Peyer's patch (tissue), 4 donors: ENCODE results near the gene UBXN1. TPM values are rescaled to one million over a fixed set of nuclear protein-coding genes. Genes with fewer than 3 reads are reported as not detected.
A peak's percentile ranks its signal among the peaks of the same experiment; 100 is the strongest.
"Not testable (repeated sequence)": the region's sequence is repeated elsewhere in the genome, so short reads cannot be mapped to it uniquely, and the experiment has no call there.

Source experiments
- DNase-seq, 3 donors: peaks; one replicate each; pipeline ENCODE4 v3.0.0-alpha.2; 2017 to 2019
- H3K27ac ChIP-seq, 4 donors: fragments of 200-600 bp; sonication (generic); one replicate each; pipeline ENCODE4 v1.5.1; 2016 to 2019
- H3K27me3 ChIP-seq, 2 donors: fragments of 200-600 bp; sonication (generic); one replicate each; pipeline ENCODE4 v1.5.1; 2019
- H3K36me3 ChIP-seq, 3 donors: fragments of 200-600 bp; sonication (generic); one replicate each; pipeline ENCODE4 v1.5.1; 2016 to 2019
- H3K4me1 ChIP-seq, 4 donors: fragments of 200-600 bp; sonication (generic); one replicate each; pipeline ENCODE4 v1.5.1; 2016 to 2019
- H3K4me3 ChIP-seq, 4 donors: fragments of 200-600 bp; sonication (generic); 1 replicate in 3 of 4; 2 replicates in 1 of 4; pipeline ENCODE4 v1.5.1; 2016 to 2019; ENCODE audit warnings: mild to moderate bottlenecking in 1 of 4
- H3K9me3 ChIP-seq, 4 donors: fragments of 200-600 bp; sonication (generic); one replicate each; pipeline ENCODE4 v1.5.1; 2016 to 2019; ENCODE audit warnings: mild to moderate bottlenecking in 1 of 4
- POLR2A ChIP-seq, 2 donors: fragments of 450-650 bp; IDR thresholded peaks; one replicate each; pipeline ENCODE4 v1.5.1; 2017; ENCODE audit warnings: antibody characterized with exemption in 2 of 2, mild to moderate bottlenecking in 2 of 2, moderate library complexity in 2 of 2
- total RNA-seq, 4 donors: library from RNA; depleted of rRNA; stranded (reverse); fragments of >200 nt; gene quantifications; one replicate each; pipeline ENCODE4 v1.1.0, GENCODE V29; 2016
- TF ChIP-seq, protein P1 (sequence below), 6 experiments: fragments of 450-650 bp in 4 of 6; fragments of 200-600 bp in 2 of 6; sonication (generic) in 1 of 6; IDR thresholded peaks; one replicate each; pipeline ENCODE4 v1.5.1; 2017 to 2019; ENCODE audit warnings: antibody characterized with exemption in 6 of 6, mild to moderate bottlenecking in 3 of 6, moderate library complexity in 1 of 6

Gene UBXN1
- total RNA-seq, 4 donors from 2014 or later = 91.1 to 169 (median 100) TPM

DNA sequence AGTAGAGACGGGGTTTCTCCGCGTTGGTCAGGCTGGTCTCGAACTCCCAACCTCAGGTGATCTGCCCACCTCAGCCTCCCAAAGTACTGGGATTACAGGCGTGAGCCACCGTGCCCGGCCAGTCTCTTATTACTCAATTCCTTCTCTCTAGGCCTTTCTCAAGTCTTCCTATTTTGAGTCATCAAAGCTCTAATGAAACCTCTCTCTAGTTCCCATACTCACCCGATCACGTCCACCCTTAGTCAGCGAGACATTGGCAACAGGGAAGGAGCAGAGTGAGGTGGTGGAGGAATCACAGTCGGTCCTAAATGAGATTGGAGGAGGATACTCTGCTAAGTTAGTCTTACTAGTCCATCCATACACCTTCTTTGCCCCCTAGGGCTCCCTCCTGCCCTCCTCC, 23.4 kb upstream of the UBXN1 start:
- H3K27ac ChIP-seq = no peak overlapping the region
- DNase-seq = no peak
- peaks cover 0 to 7% (median 0%) of the 10 kb centered on the region in 3 donors for H3K36me3 ChIP-seq
- TF ChIP-seq, protein P1, sequence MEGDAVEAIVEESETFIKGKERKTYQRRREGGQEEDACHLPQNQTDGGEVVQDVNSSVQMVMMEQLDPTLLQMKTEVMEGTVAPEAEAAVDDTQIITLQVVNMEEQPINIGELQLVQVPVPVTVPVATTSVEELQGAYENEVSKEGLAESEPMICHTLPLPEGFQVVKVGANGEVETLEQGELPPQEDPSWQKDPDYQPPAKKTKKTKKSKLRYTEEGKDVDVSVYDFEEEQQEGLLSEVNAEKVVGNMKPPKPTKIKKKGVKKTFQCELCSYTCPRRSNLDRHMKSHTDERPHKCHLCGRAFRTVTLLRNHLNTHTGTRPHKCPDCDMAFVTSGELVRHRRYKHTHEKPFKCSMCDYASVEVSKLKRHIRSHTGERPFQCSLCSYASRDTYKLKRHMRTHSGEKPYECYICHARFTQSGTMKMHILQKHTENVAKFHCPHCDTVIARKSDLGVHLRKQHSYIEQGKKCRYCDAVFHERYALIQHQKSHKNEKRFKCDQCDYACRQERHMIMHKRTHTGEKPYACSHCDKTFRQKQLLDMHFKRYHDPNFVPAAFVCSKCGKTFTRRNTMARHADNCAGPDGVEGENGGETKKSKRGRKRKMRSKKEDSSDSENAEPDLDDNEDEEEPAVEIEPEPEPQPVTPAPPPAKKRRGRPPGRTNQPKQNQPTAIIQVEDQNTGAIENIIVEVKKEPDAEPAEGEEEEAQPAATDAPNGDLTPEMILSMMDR (IDR thresholded peaks at IDR 0.05) = no peak
- no peaks in the 10 kb centered on the region for H3K9me3 ChIP-seq
- H3K4me1 ChIP-seq = peaks cover 0 to 17% (median 11%) of the 10 kb centered on the region in 4 donors
- H3K4me3 ChIP-seq = no peak overlapping the region
- H3K27me3 ChIP-seq = no peaks in the 10 kb centered on the region

DNA sequence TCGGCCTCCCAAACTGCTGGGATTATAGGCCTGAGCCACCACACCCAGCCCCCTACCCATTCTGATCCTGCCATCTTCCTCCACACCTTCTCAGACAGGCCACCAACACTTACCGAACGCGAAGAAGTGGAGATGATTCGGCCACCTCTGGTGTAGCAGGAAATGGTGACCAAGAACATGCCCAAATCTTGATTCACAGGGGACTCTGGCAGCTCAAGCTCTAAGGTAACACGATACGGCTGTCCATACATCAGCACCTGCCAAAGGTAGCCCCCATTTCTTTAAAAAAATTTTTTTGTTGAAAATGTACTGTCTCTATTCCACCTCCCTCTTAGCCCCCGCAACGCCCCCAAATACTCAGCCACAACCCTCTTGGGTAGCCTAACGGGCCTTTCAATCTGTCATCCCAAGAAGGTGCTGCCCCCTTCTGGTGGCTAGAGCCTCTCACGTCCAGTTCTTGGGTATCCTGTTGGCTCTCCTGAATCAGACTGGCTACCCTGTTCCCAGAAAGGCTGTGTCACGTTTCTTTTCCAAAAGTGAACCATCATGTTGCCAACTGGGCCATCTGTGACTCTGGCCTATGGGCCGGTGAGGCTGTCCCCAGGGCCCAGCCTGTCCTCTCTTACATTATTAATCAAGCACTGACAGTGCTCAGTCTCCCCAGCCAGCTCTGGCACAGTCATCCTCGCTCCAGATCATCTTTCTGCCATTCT, 15.7 kb upstream of the UBXN1 start:
- peaks cover 0 to 34% (median 0%) of the 10 kb centered on the region in 3 donors for H3K36me3 ChIP-seq
- H3K4me3 ChIP-seq = no peak overlapping the region
- TF ChIP-seq POLR2A (IDR thresholded peaks at IDR 0.05) = no peak
- TF ChIP-seq, protein P1 (IDR thresholded peaks at IDR 0.05) = peak; percentile 54 to 81 (median 74)
- no peaks in the 10 kb centered on the region for H3K4me1 ChIP-seq
- peak; percentile 76 to 94 (median 86) for DNase-seq
- H3K27me3 ChIP-seq = no peaks in the 10 kb centered on the region
- H3K9me3 ChIP-seq = no peaks in the 10 kb centered on the region
- H3K27ac ChIP-seq = no peak overlapping the region

DNA sequence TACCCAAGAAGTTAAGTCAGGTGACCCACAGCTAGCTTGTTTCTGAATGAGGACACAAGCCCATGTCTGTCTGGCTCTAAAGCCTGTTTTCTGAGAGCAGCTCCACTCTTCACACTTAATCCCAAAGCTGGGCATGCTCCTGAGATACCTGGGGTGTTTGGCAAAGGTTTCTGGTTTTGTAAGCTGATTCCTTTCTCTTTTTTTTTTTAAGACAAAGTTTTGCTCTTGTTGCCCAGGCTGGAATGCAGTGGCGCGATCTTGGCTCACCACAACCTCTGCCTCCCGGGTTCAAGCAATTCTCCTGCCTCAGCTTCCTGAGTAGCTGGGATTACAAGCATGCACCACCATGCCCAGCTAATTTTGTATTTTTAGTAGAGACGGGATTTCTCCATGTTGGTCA, 14.8 kb upstream of the UBXN1 start:
- DNase-seq, H3K9me3 ChIP-seq, H3K4me1 ChIP-seq, H3K27me3 ChIP-seq, H3K27ac ChIP-seq, H3K4me3 ChIP-seq: not testable (repeated sequence)
- H3K36me3 ChIP-seq = peaks cover 0 to 34% (median 0%) of the 10 kb centered on the region in 3 donors

DNA sequence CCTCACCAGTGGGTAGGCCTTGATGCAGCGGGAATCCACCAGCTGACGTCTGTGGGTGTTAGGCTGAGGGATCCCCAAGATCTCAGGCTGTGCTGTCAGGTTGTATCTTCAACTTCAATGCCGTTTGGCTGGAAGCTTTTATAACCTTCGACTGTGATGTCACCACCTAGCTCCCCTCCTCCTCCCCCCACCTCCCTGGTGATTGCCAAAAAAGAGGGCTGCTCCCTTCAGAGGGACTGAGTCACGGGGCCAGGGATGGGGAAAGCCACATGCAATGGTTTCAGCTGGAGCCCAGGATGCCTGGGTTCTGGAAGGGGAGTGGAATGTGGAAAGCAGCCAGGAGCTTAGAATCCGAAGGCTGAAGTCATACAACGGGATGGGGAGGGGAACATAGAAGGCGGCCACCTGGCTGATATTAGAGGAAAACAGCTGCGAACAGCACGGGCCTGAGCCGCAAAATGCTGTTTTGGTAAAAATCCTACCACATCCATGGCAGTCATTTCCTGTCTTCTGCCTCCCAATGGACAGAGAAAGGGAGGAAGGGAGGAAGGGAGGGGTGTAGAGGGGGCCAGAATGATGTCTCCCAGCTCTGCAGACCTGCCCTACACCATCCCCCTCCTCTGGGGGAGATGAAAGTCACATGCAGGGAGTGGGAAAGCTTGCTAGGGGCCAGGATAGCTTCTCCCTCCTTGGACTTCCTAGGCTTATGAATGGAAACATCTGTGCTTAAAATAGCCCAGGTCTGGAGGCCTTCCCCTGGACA, 10.7 kb upstream of the UBXN1 start, which contains the start of gene LRRN4CL:
Gene LRRN4CL (minus strand): TSS at position 110 of the 763 bp plus-strand sequence. CDS start 1,022 bp downstream, outside the sequence.
- TF ChIP-seq, protein P1 (IDR thresholded peaks at IDR 0.05) = no peak
- no peak for TF ChIP-seq POLR2A (IDR thresholded peaks at IDR 0.05)
- peak in 1 of 3 donors; percentile 80 for DNase-seq
- Histone ChIP-seq H3K36me3 (peaks cover 0 to 34% (median 0%) of the 10 kb centered on the region in 3 donors), H3K4me1 (peaks cover 0 to 8% (median 0%) of the 10 kb centered on the region in 4 donors), H3K27me3 (no peaks in the 10 kb centered on the region), H3K9me3 (no peaks in the 10 kb centered on the region), H3K27ac (peak within 1 kb of the TSS in 3 of 4 donors; percentile 23 to 74 (median 60)), H3K4me3 (peak within 1 kb of the TSS in 2 of 4 donors; percentile 11 to 27)

DNA sequence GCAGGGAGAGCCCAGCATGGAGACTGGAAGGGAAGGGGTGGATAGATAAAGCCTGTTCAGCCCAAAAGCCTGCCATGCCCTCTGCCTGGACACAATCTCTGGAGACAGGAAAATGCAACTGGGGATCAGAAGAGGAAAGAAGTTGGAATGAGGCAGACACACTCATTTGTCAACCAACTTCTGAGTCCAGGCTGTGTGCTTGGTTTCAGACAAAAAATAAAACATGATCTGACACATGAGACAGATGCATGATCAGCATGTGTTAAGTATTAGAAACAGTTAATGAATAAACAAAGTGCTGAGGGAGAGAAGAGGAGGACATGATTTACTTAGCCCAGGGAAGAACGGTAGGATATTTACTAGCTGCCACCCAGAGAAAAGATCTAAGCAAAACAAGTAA, 9.6 kb upstream of the UBXN1 start:
- H3K27me3 ChIP-seq = no peaks in the 10 kb centered on the region
- H3K27ac ChIP-seq = peak overlapping the region in 1 of 4 donors; percentile 74
- no peaks in the 10 kb centered on the region for H3K9me3 ChIP-seq
- H3K4me3 ChIP-seq = peak overlapping the region in 2 of 4 donors; percentile 8 to 27
- DNase-seq = no peak
- TF ChIP-seq, protein P1 (IDR thresholded peaks at IDR 0.05) = no peak
- no peak for TF ChIP-seq POLR2A (IDR thresholded peaks at IDR 0.05)
- H3K36me3 ChIP-seq = peaks cover 0 to 32% (median 0%) of the 10 kb centered on the region in 3 donors
- peaks cover 0 to 8% (median 0%) of the 10 kb centered on the region in 4 donors for H3K4me1 ChIP-seq
